HG03108 (cell line): Measurements from ENCODE around the gene GLYAT.
A peak's percentile ranks its signal among the peaks of the same experiment; 100 is the strongest.
"Not testable (repeated sequence)": the region's sequence is repeated elsewhere in the genome, so short reads cannot be mapped to it uniquely, and the experiment has no call there.

ENCODE experiments used
- ATAC-seq: cut with Tn5 transposase; IDR thresholded peaks from one replicate; pipeline ENCODE4 v1.9.1; 2021; ENCODE audit warnings: moderate library complexity; ENCODE audit not compliant: unreplicated experiment

GLYAT gene

DNA sequence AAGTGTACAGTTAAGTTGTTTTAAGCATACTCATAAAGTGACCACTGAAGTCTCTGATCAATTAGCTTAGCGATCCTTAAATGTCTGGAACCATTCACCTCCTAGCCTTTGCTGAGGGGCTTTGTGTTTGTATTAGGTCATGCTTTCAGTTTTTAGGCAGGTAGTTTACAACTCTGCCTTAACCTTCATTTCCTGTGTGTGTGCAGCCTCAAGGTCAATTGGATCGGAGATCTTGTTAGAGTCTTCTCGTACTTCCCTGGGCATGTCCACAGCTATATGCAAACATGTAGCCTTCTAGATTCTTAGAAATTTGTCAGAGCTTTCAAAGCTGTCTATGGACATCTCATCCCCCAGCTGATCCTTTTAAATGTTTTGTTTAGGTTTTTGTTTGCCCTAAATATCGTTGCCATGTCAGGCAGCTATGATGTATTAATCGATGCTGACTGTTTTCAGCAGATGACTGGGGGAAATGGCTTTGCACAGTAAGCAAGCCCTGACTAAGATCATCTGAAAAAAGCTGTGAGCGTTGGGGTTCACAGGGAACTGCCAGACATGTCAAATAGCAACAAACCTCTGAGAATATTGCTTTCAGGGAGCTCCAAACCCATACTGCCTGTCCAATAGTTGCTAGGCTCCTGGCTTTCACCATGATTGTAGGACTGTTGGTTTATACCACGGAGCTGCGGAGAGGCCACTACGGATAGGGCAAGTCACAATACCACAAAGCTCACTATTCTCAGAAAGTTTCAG lies 45.6 kb downstream of the GLYAT start:
- no peak for ATAC-seq

DNA sequence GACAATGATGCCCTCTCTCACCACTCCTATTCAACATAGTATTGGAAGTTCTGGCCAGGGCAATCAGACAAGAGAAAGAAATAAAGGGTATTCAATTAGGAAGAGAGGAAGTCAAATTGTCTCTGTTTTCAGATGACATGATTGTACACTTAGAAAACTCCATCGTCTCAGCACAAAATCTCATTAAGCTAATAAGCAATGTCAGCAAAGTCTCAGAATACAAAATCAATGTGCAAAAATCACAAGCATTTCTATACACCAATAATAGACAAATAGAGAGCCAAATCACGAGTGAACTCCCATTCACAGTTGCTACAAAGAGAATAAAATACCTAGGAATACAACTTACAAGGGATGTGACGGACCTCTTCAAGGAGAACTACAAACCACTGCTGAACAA lies 49.1 kb downstream of the GLYAT start:
- not testable (repeated sequence) for ATAC-seq

GRCh38 chr11:58677536-58677935 lies 54.2 kb downstream of the GLYAT start:
- not testable (repeated sequence) for ATAC-seq

DNA sequence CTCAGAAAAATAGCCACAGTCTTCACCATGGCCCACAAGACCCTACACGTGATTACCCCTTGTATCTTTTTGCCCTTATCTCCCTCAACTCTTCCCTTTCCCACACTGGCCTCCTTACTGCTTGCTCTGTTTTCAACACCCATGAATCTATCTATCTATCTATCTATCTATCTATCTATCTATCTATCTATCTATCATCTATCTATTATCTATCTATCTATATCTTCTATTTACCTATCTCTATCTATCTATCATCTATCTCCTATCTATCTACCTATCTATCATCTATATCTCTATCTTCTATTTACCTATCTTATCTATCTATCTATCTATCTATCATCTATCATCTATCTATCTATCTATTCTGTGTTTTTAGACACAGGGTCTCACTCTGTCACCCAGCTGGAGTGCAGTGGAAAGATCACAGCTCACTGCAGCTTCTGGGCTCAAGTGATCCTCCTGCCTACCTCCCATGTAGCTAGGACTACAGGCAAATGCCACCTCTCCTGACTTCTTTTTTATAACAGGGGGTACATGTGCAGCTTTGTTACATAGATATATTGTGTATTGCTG lies 55.1 kb downstream of the GLYAT start:
- no peak for ATAC-seq

DNA sequence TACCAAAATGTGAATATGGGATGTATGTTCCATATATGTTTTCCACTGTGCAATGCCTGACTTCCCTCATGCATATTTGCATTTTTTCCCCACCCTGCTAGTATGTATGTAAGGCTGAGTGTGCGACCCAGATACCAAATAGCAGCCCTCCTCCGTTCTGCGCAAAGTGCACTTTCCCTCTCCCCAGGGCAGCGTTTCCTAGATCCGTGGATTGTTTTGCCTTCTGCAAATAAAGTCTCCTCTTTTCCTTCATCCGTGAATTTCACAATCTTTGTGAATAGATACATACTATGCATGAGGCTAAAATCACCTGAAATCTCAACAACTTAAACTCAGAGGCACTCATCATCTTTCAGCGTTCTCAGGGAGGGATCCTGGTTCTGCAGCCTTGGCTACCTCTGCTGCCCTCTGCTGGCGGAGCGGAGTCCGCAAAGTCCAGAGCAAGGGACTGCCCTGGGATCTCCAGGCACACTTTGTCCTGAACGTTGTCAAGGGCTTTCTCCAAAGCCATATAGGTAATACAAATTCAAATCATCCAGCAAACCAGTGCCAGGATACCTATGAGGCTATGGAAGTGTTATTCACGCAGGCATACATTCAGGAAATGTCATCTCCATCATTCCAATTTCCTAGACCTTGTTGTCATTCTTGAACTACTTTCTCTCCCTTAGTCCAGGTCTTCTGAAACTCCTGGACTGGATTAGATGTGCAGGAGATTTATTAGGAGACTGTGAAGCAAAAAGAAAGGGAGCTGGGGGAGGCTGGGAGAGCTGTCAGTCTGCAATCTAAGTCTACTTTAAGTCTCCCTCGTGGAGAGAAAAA lies 56.2 kb downstream of the GLYAT start:
- peak; percentile 84 for ATAC-seq

DNA sequence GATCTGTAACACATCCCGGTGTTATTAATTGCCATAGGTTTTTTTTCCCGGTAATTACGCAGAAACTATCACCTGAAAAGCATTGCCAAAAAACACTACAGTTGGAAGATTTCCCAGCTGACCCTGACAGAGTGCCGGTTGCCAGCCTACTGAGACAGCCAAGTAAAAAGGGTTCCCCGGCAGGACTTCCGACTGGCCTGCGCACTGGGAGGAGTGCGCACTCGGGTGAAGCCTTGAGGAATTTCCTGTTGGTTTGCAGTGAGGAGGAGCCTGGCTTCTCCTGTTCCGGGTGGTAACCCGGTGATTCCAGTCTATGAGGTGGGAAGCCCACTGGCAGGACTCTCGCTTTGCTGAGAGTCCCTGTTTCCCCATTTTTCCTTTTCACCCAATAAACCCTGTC lies 57.1 kb downstream of the GLYAT start:
- ATAC-seq = no peak

GRCh38 chr11:58671983-58672633 lies 59.6 kb downstream of the GLYAT start:
- ATAC-seq = no peak

DNA sequence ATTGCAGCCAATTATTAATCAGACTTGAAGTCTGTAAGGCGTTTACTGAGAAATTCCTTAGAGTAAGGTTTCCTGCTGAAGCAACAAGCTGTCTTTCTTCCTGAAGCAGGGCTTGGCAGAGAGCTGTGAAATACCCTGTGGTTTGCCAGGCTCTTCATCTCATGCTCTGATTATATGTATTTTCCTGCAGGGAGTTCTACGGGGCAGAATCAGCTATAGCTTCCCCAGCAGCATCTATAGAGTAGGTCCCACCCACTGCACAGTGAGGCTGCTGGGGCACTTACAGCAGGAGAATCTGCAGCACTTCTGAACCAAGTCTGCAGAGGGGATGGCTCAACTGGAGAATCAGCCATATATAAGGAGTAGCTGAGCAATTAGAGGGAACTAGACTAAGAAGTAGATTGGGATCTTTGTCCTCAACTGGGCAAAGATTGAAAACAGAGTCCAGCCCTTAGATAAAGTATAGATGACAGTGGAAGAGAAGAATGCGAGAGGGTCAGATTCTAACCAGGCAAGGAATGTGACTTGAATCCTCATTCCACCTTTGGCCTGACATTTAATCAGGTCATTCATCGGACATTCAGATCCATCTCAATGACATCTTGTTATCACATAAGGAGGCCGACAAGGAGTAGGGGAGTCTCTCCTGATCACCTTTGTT lies 71.7 kb downstream of the GLYAT start:
- ATAC-seq = no peak

DNA sequence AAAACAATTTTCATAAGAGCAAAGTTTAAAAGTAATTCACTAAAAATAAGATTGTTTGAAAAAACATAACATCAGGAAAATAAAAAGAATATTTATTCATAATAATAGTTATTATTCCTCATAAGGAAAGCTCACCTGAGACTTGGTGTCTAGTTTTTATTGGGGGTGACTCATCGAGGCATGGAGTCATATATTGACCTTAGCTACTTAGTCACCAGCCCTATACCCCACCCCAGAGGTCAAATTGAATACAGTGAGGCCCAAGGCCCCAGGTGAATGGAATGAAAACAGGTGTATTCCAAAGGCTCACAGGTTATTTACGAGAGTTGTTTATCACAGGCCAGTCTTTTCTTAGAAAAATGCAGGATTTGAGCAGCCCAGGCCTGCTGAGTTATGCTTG lies 72.3 kb downstream of the GLYAT start:
- ATAC-seq = no peak
